ENCODE results near the gene APBA1. TPM values are rescaled to one million over a fixed set of nuclear protein-coding genes. Genes with fewer than 3 reads are reported as not detected.

Gene APBA1
- polyA plus RNA-seq, 1 donor (not counting 4 experiments of a cell fraction or from before 2014, with no cell fraction given) = 0.66 TPM

GRCh38 chr9:69719367-69719766 is 47.2 kb upstream of the APBA1 start:
- Histone ChIP-seq H3K4me1 (ENCODE audit: control insufficient read depth, extremely low read depth, insufficient read depth, low read length) (no peaks in the 10 kb centered on the region), H3K79me2 (ENCODE audit: control insufficient read depth, insufficient read depth, low read length) (no peaks in the 10 kb centered on the region), H2AFZ (ENCODE audit: control insufficient read depth, low read length) (no peak overlapping the region), H3K9ac (ENCODE audit: control insufficient read depth, extremely low read depth, insufficient read depth, low read length) (no peak overlapping the region), H3K27me3 (ENCODE audit: control insufficient read depth, extremely low read depth, insufficient read depth, low read length) (no peaks in the 10 kb centered on the region), H3K9me3 (ENCODE audit: control insufficient read depth, low read depth, low read length) (no peaks in the 10 kb centered on the region), H3K4me3 (ENCODE audit: control insufficient read depth in 2 of 3, extremely low read depth in 1 of 3, insufficient read depth in 2 of 3, low read depth in 1 of 3, low read length in 3 of 3) (no peak overlapping the region), H3K36me3 (ENCODE audit: control insufficient read depth in 2 of 2, extremely low read depth in 1 of 2, insufficient read depth in 2 of 2, low read length in 2 of 2) (peaks cover 9% of the 10 kb centered on the region in 2 experiments), H4K20me1 (ENCODE audit: control insufficient read depth, extremely low read depth, insufficient read depth, low read length) (no peaks in the 10 kb centered on the region), H3K4me2 (ENCODE audit: control insufficient read depth, extremely low read depth, insufficient read depth, low read depth, low read length) (no peak overlapping the region), H3K9me1 (ENCODE audit: control insufficient read depth, extremely low read depth, insufficient read depth, low read length) (no peaks in the 10 kb centered on the region), H3K27ac (ENCODE audit: control insufficient read depth, insufficient read depth, low read length) (no peak overlapping the region)
- TF ChIP-seq, protein P1, sequence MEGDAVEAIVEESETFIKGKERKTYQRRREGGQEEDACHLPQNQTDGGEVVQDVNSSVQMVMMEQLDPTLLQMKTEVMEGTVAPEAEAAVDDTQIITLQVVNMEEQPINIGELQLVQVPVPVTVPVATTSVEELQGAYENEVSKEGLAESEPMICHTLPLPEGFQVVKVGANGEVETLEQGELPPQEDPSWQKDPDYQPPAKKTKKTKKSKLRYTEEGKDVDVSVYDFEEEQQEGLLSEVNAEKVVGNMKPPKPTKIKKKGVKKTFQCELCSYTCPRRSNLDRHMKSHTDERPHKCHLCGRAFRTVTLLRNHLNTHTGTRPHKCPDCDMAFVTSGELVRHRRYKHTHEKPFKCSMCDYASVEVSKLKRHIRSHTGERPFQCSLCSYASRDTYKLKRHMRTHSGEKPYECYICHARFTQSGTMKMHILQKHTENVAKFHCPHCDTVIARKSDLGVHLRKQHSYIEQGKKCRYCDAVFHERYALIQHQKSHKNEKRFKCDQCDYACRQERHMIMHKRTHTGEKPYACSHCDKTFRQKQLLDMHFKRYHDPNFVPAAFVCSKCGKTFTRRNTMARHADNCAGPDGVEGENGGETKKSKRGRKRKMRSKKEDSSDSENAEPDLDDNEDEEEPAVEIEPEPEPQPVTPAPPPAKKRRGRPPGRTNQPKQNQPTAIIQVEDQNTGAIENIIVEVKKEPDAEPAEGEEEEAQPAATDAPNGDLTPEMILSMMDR (optimal IDR thresholded peaks at IDR 0.05 in 1 of 3, IDR thresholded peaks at IDR 0.05 in 1 of 3, conservative IDR thresholded peaks at IDR 0.05 in 1 of 3; ENCODE audit: extremely low read depth in 1 of 3, insufficient read depth in 2 of 3, low read length in 3 of 3) = no peak
- no peak for TF ChIP-seq EZH2 (IDR thresholded peaks at IDR 0.05; ENCODE audit: low read length)
- dilution Hi-C loops (cut with MboI; ENCODE audit: extremely low pct_ligation_motif_present, low sequenced_read_pairs) = no loop called here
- FAIRE-seq = no peak
- DNase-seq (ENCODE audit: low read depth, low spot score) = no peak

GRCh38 chr9:69718218-69718617 is 46.0 kb upstream of the APBA1 start:
- dilution Hi-C loops (cut with MboI; ENCODE audit: extremely low pct_ligation_motif_present, low sequenced_read_pairs) = no loop called here
- FAIRE-seq (no peak), DNase-seq (ENCODE audit: low read depth, low spot score) (no peak)
- Histone ChIP-seq H3K9ac (ENCODE audit: control insufficient read depth, extremely low read depth, insufficient read depth, low read length) (no peak overlapping the region), H3K36me3 (ENCODE audit: control insufficient read depth in 2 of 2, extremely low read depth in 1 of 2, insufficient read depth in 2 of 2, low read length in 2 of 2) (peaks cover 7 to 9% of the 10 kb centered on the region in 2 experiments), H3K4me3 (ENCODE audit: control insufficient read depth in 2 of 3, extremely low read depth in 1 of 3, insufficient read depth in 2 of 3, low read depth in 1 of 3, low read length in 3 of 3) (no peak overlapping the region), H2AFZ (ENCODE audit: control insufficient read depth, low read length) (no peak overlapping the region), H3K9me3 (ENCODE audit: control insufficient read depth, low read depth, low read length) (no peaks in the 10 kb centered on the region), H3K27ac (ENCODE audit: control insufficient read depth, insufficient read depth, low read length) (no peak overlapping the region), H3K4me2 (ENCODE audit: control insufficient read depth, extremely low read depth, insufficient read depth, low read depth, low read length) (no peak overlapping the region), H3K79me2 (ENCODE audit: control insufficient read depth, insufficient read depth, low read length) (no peaks in the 10 kb centered on the region), H3K27me3 (ENCODE audit: control insufficient read depth, extremely low read depth, insufficient read depth, low read length) (no peaks in the 10 kb centered on the region), H3K4me1 (ENCODE audit: control insufficient read depth, extremely low read depth, insufficient read depth, low read length) (no peaks in the 10 kb centered on the region), H4K20me1 (ENCODE audit: control insufficient read depth, extremely low read depth, insufficient read depth, low read length) (no peaks in the 10 kb centered on the region), H3K9me1 (ENCODE audit: control insufficient read depth, extremely low read depth, insufficient read depth, low read length) (no peaks in the 10 kb centered on the region)
- TF ChIP-seq EZH2 (IDR thresholded peaks at IDR 0.05; ENCODE audit: low read length) = no peak
- TF ChIP-seq, protein P1 (optimal IDR thresholded peaks at IDR 0.05 in 1 of 3, IDR thresholded peaks at IDR 0.05 in 1 of 3, conservative IDR thresholded peaks at IDR 0.05 in 1 of 3; ENCODE audit: extremely low read depth in 1 of 3, insufficient read depth in 2 of 3, low read length in 3 of 3) = no peak

Data from keratinocyte (primary cell).